ENCODE measurements around the gene DCC. TPM values are rescaled to one million over a fixed set of nuclear protein-coding genes. Genes with fewer than 3 reads are reported as not detected.

DCC gene
- total RNA-seq, 2 experiments from 2014 or later, result not detected

GRCh38 chr18:53566626-53567025 is 1226.6 kb downstream of the DCC start:
- Mint-ChIP-seq H3K4me1 (no peaks in the 10 kb centered on the region), H3K4me3 (no peak overlapping the region), H3K27me3 (no peaks in the 10 kb centered on the region), H3K27ac (no peak overlapping the region), H3K36me3 (no peaks in the 10 kb centered on the region), H3K9me3 (ENCODE audit: low read depth) (no peaks in the 10 kb centered on the region)
- DNase-seq (no peak), ATAC-seq (no peak)
- CTCF ChIA-PET, result interaction anchor here (1.6 kb wide), 1 partner anchor 553 kb away, joined by 9 read pairs; no protein-coding TSS in a partner anchor

- DNase-seq (no peak), ATAC-seq (no peak)
- Mint-ChIP-seq H3K9me3 (ENCODE audit: low read depth) (no peaks in the 10 kb centered on the region), H3K4me1 (no peaks in the 10 kb centered on the region), H3K27ac (no peak overlapping the region), H3K36me3 (no peaks in the 10 kb centered on the region), H3K4me3 (no peak overlapping the region), H3K27me3 (no peaks in the 10 kb centered on the region)
- CTCF ChIA-PET, result interaction anchor here (0.7 to 1.6 kb wide), 2 partner anchors 8 to 551 kb away, joined by 3 to 9 read pairs; no protein-coding TSS in a partner anchor
Observed at GRCh38 chr18:53567929-53568574, 1228.1 kb downstream of the DCC start.

Small RNA genes lying within 50 kb of the gene (microRNA-seq; reads per million reads assigned to microRNA genes)
- not detected for gene MIR4528

Data from activated CD8-positive, alpha-beta memory T cell treated with anti-CD3 and anti-CD28 coated beads, Interleukin-2, amount 10 ng/mL, durations not matched to agents 7 days and 5 days (primary cell).